Measurements from ENCODE around the gene KIRREL1. TPM values are rescaled to one million over a fixed set of nuclear protein-coding genes. Genes with fewer than 3 reads are reported as not detected.

The KIRREL1 gene
- total RNA-seq, 2 donors from 2014 or later, result not detected

- Mint-ChIP-seq H3K9me3 (no peaks in the 10 kb centered on the region), H3K27ac (no peak overlapping the region), H3K4me1 (ENCODE audit: low read depth) (no peaks in the 10 kb centered on the region), H3K27me3 (ENCODE audit: low read depth) (peaks cover 23% of the 10 kb centered on the region), H3K36me3 (ENCODE audit: insufficient read depth in 2 of 2) (no peaks in the 10 kb centered on the region), H3K4me3 (no peak overlapping the region)
- DNase-seq (no peak), ATAC-seq (replicated peaks in 1 of 2) (no peak)
Observed at GRCh38 chr1:157982136-157982535, 11.3 kb upstream of the KIRREL1 start.

DNA sequence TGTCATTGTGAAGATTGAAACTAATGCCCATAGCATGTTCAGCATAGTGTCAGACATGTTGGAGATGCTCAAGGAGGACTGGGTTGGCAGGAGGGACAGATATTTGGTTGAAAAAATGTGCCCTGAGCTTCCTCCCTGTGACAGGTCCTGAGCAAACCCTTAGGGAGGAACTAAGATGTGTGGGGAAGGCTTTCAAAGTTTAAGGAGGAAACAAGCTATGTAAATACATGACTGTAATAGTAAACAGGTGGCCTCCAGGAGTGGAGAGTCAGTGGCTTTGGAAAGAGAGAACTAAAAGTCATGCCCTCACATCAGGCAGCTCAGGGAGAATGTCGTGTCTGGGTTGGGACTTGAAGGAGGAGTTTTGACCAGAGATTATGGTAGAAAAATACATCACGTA lies 9.7 kb upstream of the KIRREL1 start:
- peaks cover 12% of the 10 kb centered on the region for H3K27me3 Mint-ChIP-seq (ENCODE audit: low read depth)
- H3K9me3 Mint-ChIP-seq, result no peaks in the 10 kb centered on the region
- H3K27ac Mint-ChIP-seq, result no peak overlapping the region
- H3K36me3 Mint-ChIP-seq (ENCODE audit: insufficient read depth in 2 of 2), result no peaks in the 10 kb centered on the region
- DNase-seq (no peak), ATAC-seq (replicated peaks in 1 of 2) (no peak)
- H3K4me3 Mint-ChIP-seq, result no peak overlapping the region
- H3K4me1 Mint-ChIP-seq (ENCODE audit: low read depth), result no peaks in the 10 kb centered on the region

- no peak for ATAC-seq (replicated peaks in 1 of 2)
- no peaks in the 10 kb centered on the region for H3K4me1 Mint-ChIP-seq (ENCODE audit: low read depth)
- H3K36me3 Mint-ChIP-seq (ENCODE audit: insufficient read depth in 2 of 2), result no peaks in the 10 kb centered on the region
- H3K27me3 Mint-ChIP-seq (ENCODE audit: low read depth), result peaks cover 6% of the 10 kb centered on the region
- H3K27ac Mint-ChIP-seq, result no peak overlapping the region
- no peak overlapping the region for H3K4me3 Mint-ChIP-seq
- DNase-seq, result no peak
- no peaks in the 10 kb centered on the region for H3K9me3 Mint-ChIP-seq
Observed at GRCh38 chr1:157984469-157984868, 9.0 kb upstream of the KIRREL1 start.

DNA sequence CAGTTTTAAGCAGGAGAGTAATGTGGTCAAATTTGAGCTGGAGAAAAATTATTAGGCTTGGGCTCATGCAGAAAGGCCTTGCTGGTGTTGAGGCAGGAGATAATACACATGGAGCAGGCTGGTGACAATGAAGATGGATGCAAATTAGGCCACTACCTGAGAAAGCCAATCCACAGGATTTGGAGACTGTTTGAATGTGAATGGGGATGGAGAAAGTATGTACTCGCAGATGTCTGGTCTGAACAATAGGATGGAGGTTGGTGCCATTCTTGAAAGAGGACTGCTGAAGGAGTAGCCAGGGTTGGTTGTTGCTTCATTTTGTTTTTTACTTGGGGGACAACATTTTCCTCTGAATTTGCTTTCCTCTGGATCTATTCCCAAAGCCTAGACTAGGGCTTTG lies 8.0 kb upstream of the KIRREL1 start:
- no peaks in the 10 kb centered on the region for H3K36me3 Mint-ChIP-seq (ENCODE audit: insufficient read depth in 2 of 2)

DNA sequence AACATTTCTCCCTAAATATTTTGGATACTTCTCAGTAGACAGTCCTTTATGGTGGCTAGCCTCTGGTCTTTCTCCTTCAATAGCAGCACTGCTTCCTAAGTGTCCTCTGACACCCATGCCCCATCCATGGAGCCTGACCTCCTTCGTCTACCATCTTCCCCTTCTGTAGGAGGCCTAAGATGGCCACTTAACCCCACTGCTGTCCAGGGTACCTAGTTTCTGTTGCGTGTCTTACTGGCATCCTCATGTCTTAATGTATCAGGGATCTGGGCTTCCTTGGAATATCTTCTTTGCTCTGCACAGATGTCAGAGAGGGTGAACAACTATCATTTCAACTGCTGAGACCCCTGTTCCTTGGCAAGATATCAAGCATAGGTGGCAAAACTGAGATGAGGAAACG lies 5.4 kb upstream of the KIRREL1 start:
- Mint-ChIP-seq H3K27ac (no peak overlapping the region), H3K27me3 (ENCODE audit: low read depth) (peaks cover 27% of the 10 kb centered on the region), H3K4me3 (no peak overlapping the region), H3K9me3 (no peaks in the 10 kb centered on the region), H3K4me1 (ENCODE audit: low read depth) (peaks cover 6% of the 10 kb centered on the region), H3K36me3 (ENCODE audit: insufficient read depth in 2 of 2) (no peaks in the 10 kb centered on the region)
- ATAC-seq (replicated peaks in 1 of 2) (no peak), DNase-seq (no peak)

More for the DNA sequence above, 8.0 kb upstream of the KIRREL1 start:
- H3K9me3 Mint-ChIP-seq, result no peaks in the 10 kb centered on the region
- no peaks in the 10 kb centered on the region for H3K4me1 Mint-ChIP-seq (ENCODE audit: low read depth)
- H3K27ac Mint-ChIP-seq, result no peak overlapping the region
- H3K27me3 Mint-ChIP-seq (ENCODE audit: low read depth), result peaks cover 6% of the 10 kb centered on the region
- DNase-seq (no peak), ATAC-seq (replicated peaks in 1 of 2) (no peak)
- no peak overlapping the region for H3K4me3 Mint-ChIP-seq

DNA sequence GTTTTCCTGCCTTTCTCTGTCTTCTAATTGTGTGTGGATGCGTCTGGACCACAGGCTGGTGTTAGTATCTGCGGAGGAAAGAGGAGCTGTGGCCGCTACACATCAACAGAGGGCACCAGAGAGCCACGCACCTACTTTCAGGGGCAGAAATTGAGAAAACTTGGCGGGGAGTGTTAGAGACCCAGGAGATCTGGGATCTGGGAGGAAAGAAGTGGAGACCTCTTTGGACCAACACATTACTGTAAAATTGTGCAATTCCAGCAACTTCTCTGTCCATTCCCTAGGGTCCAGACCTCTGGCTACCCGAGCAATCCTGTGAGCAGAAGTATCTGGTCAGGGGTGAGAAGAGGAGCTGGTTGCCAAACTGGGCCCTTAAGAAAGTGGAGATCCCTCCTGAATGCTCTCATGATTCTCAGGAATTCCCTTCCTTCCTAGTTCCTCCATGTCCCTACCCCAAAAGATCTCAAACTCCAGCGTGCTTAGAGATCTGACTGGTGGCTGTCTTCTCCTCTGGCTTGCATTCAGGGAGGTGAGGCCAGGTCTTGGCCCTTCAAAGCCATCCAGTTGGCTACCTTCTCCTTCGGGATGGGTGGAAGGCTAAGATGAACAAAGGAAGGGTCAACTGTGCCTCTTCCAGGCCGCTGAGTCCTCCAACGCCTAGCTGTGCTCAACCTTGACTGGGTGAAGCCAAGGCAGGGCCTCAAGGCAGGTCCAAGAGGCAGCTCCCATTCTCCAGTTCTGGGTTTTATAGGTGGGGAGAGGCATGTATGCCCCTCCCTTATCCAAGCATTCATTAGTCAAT lies 1.2 kb upstream of the KIRREL1 start:
- H3K27ac Mint-ChIP-seq, result no peak overlapping the region
- H3K27me3 Mint-ChIP-seq (ENCODE audit: low read depth), result peaks cover 40% of the 10 kb centered on the region
- H3K4me3 Mint-ChIP-seq, result peak overlapping the region; percentile 8 to 82
- ATAC-seq (replicated peaks in 1 of 2) (peak; percentile 46 to 65), DNase-seq (peak; percentile 55 to 57)
- no peaks in the 10 kb centered on the region for H3K36me3 Mint-ChIP-seq (ENCODE audit: insufficient read depth in 2 of 2)
- peaks cover 11% of the 10 kb centered on the region for H3K4me1 Mint-ChIP-seq (ENCODE audit: low read depth)
- H3K9me3 Mint-ChIP-seq, result no peaks in the 10 kb centered on the region

- Mint-ChIP-seq H3K27ac (no peak overlapping the region), H3K4me3 (peak overlapping the region; percentile 8 to 82), H3K36me3 (ENCODE audit: insufficient read depth in 2 of 2) (no peaks in the 10 kb centered on the region), H3K9me3 (no peaks in the 10 kb centered on the region), H3K4me1 (ENCODE audit: low read depth) (peaks cover 11% of the 10 kb centered on the region), H3K27me3 (ENCODE audit: low read depth) (peaks cover 40% of the 10 kb centered on the region)
- DNase-seq (no peak), ATAC-seq (replicated peaks in 1 of 2) (no peak)
Observed at GRCh38 chr1:157992833-157993146, 655 bp upstream of the KIRREL1 start.

DNA sequence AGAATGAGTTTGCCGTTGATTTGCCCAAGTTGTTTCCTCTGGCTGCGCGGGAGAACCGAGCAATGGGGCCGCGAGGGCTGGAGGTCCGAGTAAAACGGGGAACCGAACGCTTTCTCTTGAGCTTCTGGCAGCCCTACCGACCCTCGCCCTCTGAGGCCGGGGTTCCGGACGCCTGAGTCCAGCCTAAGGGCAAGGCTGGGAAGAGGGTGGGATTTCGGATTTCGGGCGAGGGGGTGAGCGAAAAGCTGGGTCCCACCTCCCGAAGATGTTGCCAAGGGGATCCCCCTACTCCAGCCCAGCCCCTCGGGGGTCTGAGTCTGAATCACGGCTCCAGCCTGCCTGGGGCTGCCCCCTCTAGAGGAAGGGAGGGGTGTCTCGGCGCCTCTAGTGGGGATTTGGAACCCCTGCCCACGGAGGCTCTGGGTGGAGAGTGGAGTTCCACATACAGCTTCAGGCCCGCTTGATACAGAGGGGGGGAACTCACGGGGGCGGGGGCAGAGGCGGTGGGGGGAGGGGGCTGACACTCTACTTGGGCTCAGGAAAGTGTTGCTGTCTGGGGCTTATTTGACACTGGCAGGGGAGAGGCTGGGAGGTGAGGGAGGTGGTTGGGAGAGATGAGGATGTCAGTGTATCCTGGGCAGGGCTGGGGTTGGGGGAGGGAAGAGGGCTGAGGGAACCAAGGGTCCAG lies 617 bp downstream of the KIRREL1 start:
- H3K27me3 Mint-ChIP-seq (ENCODE audit: low read depth), result peaks cover 40% of the 10 kb centered on the region
- ATAC-seq (replicated peaks in 1 of 2) (no peak), DNase-seq (no peak)
- no peak overlapping the region for H3K27ac Mint-ChIP-seq
- no peaks in the 10 kb centered on the region for H3K9me3 Mint-ChIP-seq
- peak overlapping the region in 1 of 2 donors; percentile 32 for H3K4me3 Mint-ChIP-seq
- no peaks in the 10 kb centered on the region for H3K36me3 Mint-ChIP-seq (ENCODE audit: insufficient read depth in 2 of 2)
- peaks cover 11% of the 10 kb centered on the region for H3K4me1 Mint-ChIP-seq (ENCODE audit: low read depth)

DNA sequence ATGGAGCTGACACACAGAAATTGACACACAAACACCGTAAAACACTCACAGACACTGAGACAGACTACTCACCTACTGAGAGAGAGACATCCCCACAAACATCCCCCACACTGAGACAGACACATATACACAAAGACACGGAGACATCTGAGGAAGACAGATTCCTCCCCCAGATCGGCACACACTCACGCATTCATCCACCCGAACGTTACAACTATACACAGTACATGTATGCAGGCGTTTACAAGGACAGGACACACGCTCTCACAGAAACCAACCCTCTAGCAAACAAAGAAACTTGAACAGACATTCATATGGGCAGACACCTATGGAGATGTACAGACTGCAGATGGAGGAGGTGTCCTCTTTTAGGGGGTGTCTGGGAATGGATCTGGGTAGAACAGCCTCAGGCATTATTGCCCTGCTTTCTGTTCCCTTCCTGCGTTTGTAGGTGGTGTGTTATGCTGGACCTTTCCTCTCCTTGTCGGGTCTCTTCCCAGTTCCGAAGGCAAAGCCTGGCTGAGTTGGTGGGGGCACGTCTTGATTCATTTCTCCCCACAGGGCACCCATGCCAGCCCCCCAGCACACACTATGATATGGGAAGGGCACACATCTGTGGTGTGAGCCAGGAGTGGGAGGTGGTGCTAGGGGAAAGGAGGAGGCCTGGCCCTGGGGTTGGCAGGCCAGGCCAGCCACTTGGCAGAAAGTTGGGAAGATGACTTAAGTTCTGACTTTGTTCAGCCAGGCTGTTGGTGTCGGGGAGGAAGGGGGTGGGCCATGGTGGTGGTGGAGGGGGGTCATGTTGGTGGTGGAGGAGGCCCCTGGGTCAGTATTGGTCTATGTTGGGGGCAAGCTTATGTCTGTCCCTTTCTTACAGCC lies 1.5 kb downstream of the KIRREL1 start:
- Mint-ChIP-seq H3K27me3 (ENCODE audit: low read depth) (peaks cover 40% of the 10 kb centered on the region), H3K36me3 (ENCODE audit: insufficient read depth in 2 of 2) (no peaks in the 10 kb centered on the region), H3K27ac (no peak overlapping the region), H3K4me1 (ENCODE audit: low read depth) (peaks cover 11% of the 10 kb centered on the region), H3K9me3 (no peaks in the 10 kb centered on the region), H3K4me3 (peak overlapping the region; percentile 1 to 16)
- no peak for ATAC-seq (replicated peaks in 1 of 2)
- no peak for DNase-seq

- DNase-seq (no peak), ATAC-seq (replicated peaks in 1 of 2) (no peak)
- peaks cover 11% of the 10 kb centered on the region for H3K4me1 Mint-ChIP-seq (ENCODE audit: low read depth)
- no peaks in the 10 kb centered on the region for H3K36me3 Mint-ChIP-seq (ENCODE audit: insufficient read depth in 2 of 2)
- H3K9me3 Mint-ChIP-seq, result no peaks in the 10 kb centered on the region
- peaks cover 40% of the 10 kb centered on the region for H3K27me3 Mint-ChIP-seq (ENCODE audit: low read depth)
- H3K4me3 Mint-ChIP-seq, result no peak overlapping the region
- no peak overlapping the region for H3K27ac Mint-ChIP-seq
Observed at GRCh38 chr1:157995583-157996169, 2.2 kb downstream of the KIRREL1 start.

GRCh38 chr1:157996433-157996832 lies 3.0 kb downstream of the KIRREL1 start:
- ATAC-seq (replicated peaks in 1 of 2), result no peak

DNA sequence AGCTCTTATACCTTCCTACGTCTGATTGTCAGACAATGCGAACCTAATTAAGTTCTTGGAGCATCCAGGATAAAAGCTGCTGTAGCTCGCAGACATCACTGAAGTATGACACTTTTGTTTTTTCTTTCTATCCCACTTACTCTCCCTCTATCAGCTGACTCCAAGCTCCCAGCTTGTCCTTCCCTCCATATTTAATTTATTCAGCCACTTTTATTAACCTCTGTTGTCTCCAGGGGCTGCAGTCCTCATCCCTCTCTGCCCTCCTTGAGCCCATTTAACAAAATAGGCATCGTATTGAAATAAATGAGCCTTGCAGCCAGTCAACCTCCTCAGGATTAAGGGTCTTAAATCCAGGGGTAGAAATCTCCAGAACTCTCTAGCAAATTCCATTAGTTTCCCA lies 7.1 kb downstream of the KIRREL1 start:
- Mint-ChIP-seq H3K36me3 (ENCODE audit: insufficient read depth in 2 of 2) (no peaks in the 10 kb centered on the region), H3K4me3 (no peak overlapping the region), H3K9me3 (no peaks in the 10 kb centered on the region), H3K27ac (no peak overlapping the region), H3K4me1 (ENCODE audit: low read depth) (no peaks in the 10 kb centered on the region), H3K27me3 (ENCODE audit: low read depth) (peaks cover 10% of the 10 kb centered on the region)
- ATAC-seq (replicated peaks in 1 of 2), result no peak
- no peak for DNase-seq

More at GRCh38 chr1:157996433-157996832, 3.0 kb downstream of the KIRREL1 start:
- peaks cover 11% of the 10 kb centered on the region for H3K4me1 Mint-ChIP-seq (ENCODE audit: low read depth)
- H3K4me3 Mint-ChIP-seq, result no peak overlapping the region
- no peak overlapping the region for H3K27ac Mint-ChIP-seq
- H3K9me3 Mint-ChIP-seq, result no peaks in the 10 kb centered on the region
- no peak for DNase-seq
- no peaks in the 10 kb centered on the region for H3K36me3 Mint-ChIP-seq (ENCODE audit: insufficient read depth in 2 of 2)
- H3K27me3 Mint-ChIP-seq (ENCODE audit: low read depth), result peaks cover 39% of the 10 kb centered on the region
